GF-D8 (cell line): ENCODE results near the gene NSUN3.
"Not testable (repeated sequence)": the region's sequence is repeated elsewhere in the genome, so short reads cannot be mapped to it uniquely, and the experiment has no call there.

Source experiments
- DNase-seq: peaks from one replicate; lab custom pipeline; 2025; lab: John Stamatoyannopoulos, UW

NSUN3 gene

GRCh38 chr3:94062513-94063404 is at the start of gene NSUN3, which contains the start of gene DHFR2:
Gene NSUN3 (plus strand): TSS chr3:94063061. CDS start chr3:94063127, 66 bp downstream.
Gene DHFR2 (minus strand): TSS chr3:94062916. CDS start chr3:94061511, 1,405 bp downstream.
- DNase-seq: peak; percentile 94

GRCh38 chr3:94015025-94015424 is 47.8 kb upstream of the NSUN3 start:
- no peak for DNase-seq

- DNase-seq: no peak
Measured at GRCh38 chr3:94019659-94020058, 43.2 kb upstream of the NSUN3 start.

DNA sequence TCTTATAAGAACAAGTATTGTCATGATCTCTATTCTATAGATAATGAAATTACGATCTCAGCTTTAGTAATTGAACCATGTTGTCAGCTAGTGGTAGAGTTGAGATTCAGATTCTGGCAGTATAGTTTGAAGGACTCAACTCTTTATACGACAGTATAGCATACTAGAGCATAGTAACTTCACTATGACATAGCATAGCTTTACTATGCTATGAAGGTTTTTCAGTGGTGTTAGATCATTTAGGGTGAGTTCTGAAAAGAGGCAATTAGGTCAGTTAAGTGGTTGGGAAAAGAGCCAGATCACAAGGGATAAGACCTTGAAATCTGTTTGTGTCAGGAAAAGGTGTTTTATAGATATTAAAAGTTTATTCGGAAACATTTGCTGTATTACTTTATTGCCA is 42.6 kb upstream of the NSUN3 start:
- DNase-seq: no peak

GRCh38 chr3:94024385-94024784 is 38.5 kb upstream of the NSUN3 start:
- DNase-seq: no peak

DNA sequence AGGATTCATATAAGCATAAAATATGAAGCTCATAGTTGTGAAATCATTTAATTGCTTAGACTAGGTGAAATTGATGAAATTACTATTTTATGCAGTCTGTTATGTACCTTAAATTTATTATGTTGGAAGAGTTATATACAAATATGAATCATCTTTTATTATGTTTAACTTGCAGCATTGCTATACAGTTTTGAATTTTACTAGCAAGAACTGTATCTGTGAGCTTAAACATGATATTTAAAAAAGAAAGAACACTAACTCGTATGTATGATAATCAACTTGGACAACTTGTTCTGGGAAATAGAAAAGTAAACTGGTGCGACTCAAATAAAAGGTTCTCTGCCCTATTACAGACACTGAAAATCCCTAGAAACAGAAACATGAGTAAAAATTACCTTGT is 36.2 kb upstream of the NSUN3 start:
- DNase-seq: no peak

DNA sequence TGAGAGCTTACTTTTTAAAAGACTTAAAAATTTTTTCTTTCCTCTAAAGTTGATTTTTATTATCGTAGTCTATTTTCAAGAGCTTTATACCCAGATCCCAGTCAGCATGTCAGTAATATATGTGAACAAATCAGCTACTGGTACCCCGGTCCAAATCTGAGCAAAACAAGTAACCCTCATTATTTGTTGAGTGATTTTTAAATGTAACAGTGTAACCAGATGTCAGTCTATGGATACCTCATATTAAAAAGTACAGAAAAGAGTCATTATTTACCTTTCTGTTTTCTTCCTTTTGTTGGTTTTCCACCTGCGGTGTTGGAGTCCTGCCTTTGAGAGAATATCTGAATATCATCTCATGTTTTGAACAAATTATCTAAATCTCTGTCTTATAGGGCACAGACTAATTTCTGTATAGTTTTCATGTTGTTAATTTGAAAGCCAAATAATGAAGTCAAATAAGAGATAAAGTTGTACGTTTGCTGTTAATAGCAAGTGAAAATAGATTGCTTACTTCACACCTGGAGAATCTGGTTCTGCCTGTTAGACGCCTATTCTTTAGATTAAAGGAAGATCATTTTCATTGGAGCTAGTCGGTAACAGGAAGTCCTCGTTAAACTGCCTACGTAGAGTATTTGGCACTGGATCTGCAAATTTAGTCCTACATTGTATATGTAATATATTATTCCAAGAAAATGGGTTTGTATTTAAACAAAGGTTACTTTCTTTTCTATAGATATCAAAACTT is 34.6 kb upstream of the NSUN3 start, which contains the start of gene STX19:
Gene STX19 (minus strand): TSS at position 505 of the 745 bp plus-strand sequence. CDS start 13,328 bp downstream, outside the sequence.
- DNase-seq: no peak

DNA sequence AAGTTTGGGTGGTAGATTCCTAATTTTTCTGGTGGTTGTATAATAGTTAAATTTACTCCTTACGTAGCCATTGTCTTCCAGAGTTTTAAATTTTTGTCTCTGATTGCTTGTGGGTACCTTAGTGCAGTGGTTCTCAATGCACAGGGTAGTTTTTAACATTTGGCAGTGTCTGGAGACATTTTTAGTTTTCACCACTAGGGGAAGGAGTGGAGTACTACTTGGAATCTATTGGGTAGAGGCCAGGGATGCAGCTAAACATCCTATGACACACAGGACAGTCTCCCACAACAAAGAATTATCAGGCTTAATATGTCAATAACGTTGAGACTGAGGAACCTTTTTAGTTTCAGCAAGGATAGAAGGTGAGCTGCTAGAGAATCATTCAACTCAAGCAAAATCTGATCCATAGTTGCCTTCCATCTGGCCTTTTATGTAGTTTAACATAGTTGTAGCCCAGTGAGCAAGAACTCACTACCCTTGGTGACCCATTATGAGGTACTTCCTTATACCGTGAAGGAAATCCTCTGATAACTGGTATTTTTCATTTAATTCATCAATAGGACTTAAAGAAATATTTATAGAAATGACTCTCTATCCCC is 25.9 kb upstream of the NSUN3 start:
- no peak for DNase-seq

- DNase-seq: no peak
Measured at GRCh38 chr3:94043285-94043684, 19.6 kb upstream of the NSUN3 start.

DNA sequence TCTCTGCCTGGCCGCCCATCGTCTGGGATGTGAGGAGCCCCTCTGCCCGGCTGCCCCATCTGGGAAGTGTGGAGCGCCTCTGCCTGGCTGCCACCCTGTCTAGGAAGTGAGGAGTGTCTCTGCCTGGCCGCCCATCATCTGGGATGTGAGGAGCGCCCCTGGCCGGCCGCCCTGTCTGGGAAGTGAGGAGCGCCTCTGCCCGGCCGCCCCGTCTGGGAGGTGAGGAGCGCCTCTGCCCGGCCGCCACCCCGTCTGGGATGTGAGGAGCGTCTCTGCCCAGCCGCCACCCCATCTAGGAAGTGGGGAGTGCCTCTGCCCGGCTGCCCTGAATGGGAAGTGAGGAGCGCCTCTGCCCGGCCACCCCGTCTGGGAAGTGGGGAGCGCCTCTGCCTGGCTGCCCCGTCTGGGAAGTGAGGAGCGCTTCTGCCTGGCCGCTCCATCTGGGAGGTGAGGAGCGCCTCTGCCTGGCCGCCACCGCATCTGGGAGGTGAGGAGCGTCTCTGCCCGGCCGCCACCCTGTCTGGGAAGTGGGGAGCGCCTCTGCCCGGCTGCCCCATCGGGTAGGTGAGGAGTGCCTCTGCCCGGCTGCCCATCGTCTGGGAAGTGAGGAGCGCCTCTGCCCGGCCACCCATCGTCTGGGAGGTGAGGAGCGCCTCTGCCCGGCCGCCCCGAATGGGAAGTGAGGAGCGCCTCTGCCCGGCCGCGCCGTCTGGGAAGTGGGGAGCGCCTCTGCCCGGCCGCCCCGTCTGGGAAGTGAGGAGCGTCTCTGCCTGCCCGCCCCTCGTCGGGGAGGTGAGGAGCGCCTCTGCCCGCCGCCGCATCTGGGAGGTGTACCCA is 18.5 kb upstream of the NSUN3 start:
- not testable (repeated sequence) for DNase-seq

DNA sequence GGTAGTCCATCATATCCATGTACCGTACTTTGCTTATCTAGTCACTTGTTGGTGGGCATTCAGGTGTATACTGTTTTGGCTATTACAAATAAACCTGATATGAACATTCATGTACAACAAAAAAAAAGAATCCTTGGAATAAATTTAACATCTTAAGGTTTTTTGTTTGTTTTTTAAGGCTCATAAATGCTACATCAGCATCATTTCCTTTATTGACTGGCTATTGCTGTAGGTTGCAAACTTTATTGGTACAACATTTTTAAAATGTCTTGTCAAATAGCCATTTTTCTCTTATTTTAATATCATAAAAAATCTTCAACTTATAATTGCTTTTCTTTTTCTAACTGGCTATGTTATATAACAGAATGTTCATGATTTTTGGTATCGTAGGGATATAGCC is 16.3 kb upstream of the NSUN3 start:
- DNase-seq: no peak

DNA sequence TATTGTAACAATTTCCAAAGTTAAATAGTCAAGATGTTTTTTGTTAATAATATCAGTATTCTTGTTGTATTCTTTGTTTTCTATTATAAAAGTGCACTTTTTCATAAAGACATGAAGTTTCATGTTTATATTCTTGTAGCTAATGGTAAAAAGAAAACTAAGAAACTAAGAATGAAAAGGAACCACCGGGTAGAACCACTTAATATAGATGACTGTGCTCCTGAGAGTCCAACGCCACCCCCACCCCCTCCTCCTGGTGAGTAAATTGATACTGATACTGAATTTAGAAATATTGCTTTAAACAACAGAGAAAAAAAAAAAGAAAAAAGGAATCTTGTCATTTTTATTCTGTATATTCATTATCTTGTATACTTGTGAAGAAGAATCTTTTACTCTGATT is 13.6 kb upstream of the NSUN3 start:
- no peak for DNase-seq

DNA sequence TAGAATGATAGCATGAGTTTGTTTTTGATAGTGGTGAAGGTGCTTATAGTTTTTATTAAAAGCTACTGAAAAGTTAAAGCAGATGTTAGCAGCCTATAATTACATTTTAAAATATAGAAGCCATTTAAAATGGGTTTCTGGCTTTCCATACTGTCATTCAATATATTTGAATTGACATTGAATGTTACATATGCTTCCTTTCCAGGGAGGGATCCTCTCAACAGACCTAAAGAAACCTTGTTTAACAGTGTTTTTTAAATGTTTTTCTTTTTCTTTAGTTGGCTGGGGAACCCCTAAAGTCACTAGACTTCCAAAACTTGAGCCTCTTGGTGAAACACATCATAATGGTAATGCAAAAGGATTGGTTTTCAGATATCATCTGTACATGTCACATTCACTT is 12.3 kb upstream of the NSUN3 start:
- DNase-seq: no peak

GRCh38 chr3:94061297-94061696 is 1.6 kb upstream of the NSUN3 start:
- DNase-seq: no peak

- DNase-seq: no peak
Measured at GRCh38 chr3:94063496-94064119, 747 bp downstream of the NSUN3 start.

GRCh38 chr3:94064243-94064860 is 1.5 kb downstream of the NSUN3 start:
- DNase-seq: peak; percentile 24

DNA sequence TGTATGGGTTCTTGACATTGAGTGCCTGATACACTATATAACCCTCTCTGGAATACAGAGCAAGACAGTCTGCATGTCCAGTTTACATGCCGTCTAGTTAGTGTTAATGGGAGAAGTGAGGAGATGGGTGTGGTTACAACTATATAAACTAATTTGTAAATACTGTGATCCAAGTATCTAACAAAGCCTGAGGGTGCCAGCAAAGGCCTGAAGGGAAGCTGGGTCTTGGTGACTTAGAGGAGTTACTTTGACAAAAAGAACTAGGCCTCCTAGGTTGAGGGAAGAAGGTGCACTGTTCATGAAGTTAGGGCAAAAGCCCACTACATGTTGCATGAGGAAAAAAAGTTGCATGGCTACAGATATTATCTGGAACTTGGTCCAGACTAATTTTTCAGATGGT is 2.3 kb downstream of the NSUN3 start:
- DNase-seq: no peak

GRCh38 chr3:94065819-94066480 is 3.1 kb downstream of the NSUN3 start:
- DNase-seq: no peak

GRCh38 chr3:94066506-94067500 is 3.9 kb downstream of the NSUN3 start:
- DNase-seq: no peak
